H1 (cell line): ENCODE results near the gene MGLL. TPM values are rescaled to one million over a fixed set of nuclear protein-coding genes. Genes with fewer than 3 reads are reported as not detected.
"Not testable (repeated sequence)": the region's sequence is repeated elsewhere in the genome, so short reads cannot be mapped to it uniquely, and the experiment has no call there.

Experiments
- CTCF ChIA-PET: fragments of 300-600 bp; sonication (Branson Sonifier 250); formaldehyde crosslinking; loops from one replicate; lab custom pipeline; 2021; ENCODE audit not compliant: partially characterized antibody; lab: Charles Lee
- POLR2A ChIA-PET: fragments of 300-600 bp; sonication (Branson Sonifier 250); formaldehyde crosslinking; loops from one replicate; lab custom pipeline; 2021; ENCODE audit warnings: inconsistent platforms; ENCODE audit not compliant: partially characterized antibody; lab: Charles Lee
- DNase-seq, 2 experiments: peaks; one replicate each; pipeline versions ENCODE4 v3.0.0 to v3.0.0-alpha.2; 2010 to 2022; ENCODE audit warnings: low spot score in 2 of 2, low read depth in 1 of 2, mixed read lengths in 1 of 2
- FAIRE-seq: peaks from 2 replicates; lab custom pipeline; 2011; peaks lifted over from hg19 to GRCh38; lab: Jason Lieb, UNC
- H2AFZ ChIP-seq: 2 replicates; pipeline ENCODE4 v1.8.1; 2012; ENCODE audit warnings: low read length, inconsistent platforms
- H2AK5ac ChIP-seq: 2 replicates; pipeline ENCODE4 v1.6.1; 2013; ENCODE audit warnings: low read depth, low read length
- H2BK120ac ChIP-seq: replicated peaks from 2 replicates; pipeline ENCODE3; 2013; ENCODE audit warnings: low read depth, low read length, inconsistent platforms
- H2BK12ac ChIP-seq: 2 replicates; pipeline ENCODE4 v1.6.1; 2013; ENCODE audit warnings: low read depth, low read length
- H2BK15ac ChIP-seq: 2 replicates; pipeline ENCODE4 v1.6.1; 2013; ENCODE audit warnings: low read length
- H2BK20ac ChIP-seq: 2 replicates; pipeline ENCODE4 v1.6.1; 2013; ENCODE audit warnings: low read length
- H2BK5ac ChIP-seq: 2 replicates; pipeline ENCODE4 v1.6.1; 2013; ENCODE audit warnings: low read depth, low read length
- H3K14ac ChIP-seq: 2 replicates; pipeline ENCODE4 v1.6.1; 2013; ENCODE audit warnings: inconsistent platforms; ENCODE audit not compliant: insufficient read length
- H3K18ac ChIP-seq: 2 replicates; pipeline ENCODE4 v1.6.1; 2013; ENCODE audit warnings: low read length; ENCODE audit errors: extremely low read depth
- H3K23ac ChIP-seq: 2 replicates; pipeline ENCODE4 v1.6.1; 2013; ENCODE audit warnings: inconsistent platforms; ENCODE audit not compliant: insufficient read length
- H3K23me2 ChIP-seq: 2 replicates; pipeline ENCODE4 v1.6.1; 2013; ENCODE audit warnings: low read depth, low read length
- H3K27ac ChIP-seq: 2 replicates; pipeline ENCODE4 v1.6.1; 2011; ENCODE audit warnings: low read depth, low read length, inconsistent platforms
- H3K27me3 ChIP-seq, 4 experiments: replicated peaks in 1 of 4; 1 replicate in 1 of 4; 2 replicates in 3 of 4; pipeline versions ENCODE4 v1.6.1 to v1.8.1; 2011 to 2013; ENCODE audit warnings: low read length in 3 of 4, mild to moderate bottlenecking in 3 of 4, inconsistent platforms in 2 of 4, mixed read lengths in 2 of 4, moderate library complexity in 1 of 4; ENCODE audit not compliant: control insufficient read depth in 3 of 4, insufficient read depth in 3 of 4; ENCODE audit errors: extremely low read depth in 1 of 4
- H3K36me3 ChIP-seq, 4 experiments: 2 replicates each; pipeline versions ENCODE4 v1.6.1 to v1.8.1; 2011 to 2013; ENCODE audit warnings: mild to moderate bottlenecking in 4 of 4, low read length in 3 of 4, moderate library complexity in 2 of 4, control low read depth in 1 of 4, inconsistent platforms in 1 of 4; ENCODE audit not compliant: insufficient read depth in 4 of 4, control insufficient read depth in 2 of 4
- H3K4ac ChIP-seq: replicated peaks from 2 replicates; pipeline ENCODE3; 2013; ENCODE audit warnings: low read length, low read depth, mixed read lengths, inconsistent platforms; ENCODE audit not compliant: insufficient read length
- H3K4me1 ChIP-seq, 4 experiments: replicated peaks in 1 of 4; 1 replicate in 1 of 4; 2 replicates in 3 of 4; pipeline versions ENCODE4 v1.6.1 to v1.8.1; 2011 to 2013; ENCODE audit warnings: low read length in 3 of 4, inconsistent platforms in 2 of 4, mixed read lengths in 1 of 4; ENCODE audit not compliant: insufficient read depth in 4 of 4, control insufficient read depth in 3 of 4
- H3K4me2 ChIP-seq, 2 experiments: 2 replicates each; pipeline versions ENCODE4 v1.6.1 to v1.8.1; 2011 to 2013; ENCODE audit warnings: low read depth in 2 of 2, low read length in 2 of 2, control low read depth in 1 of 2, inconsistent platforms in 1 of 2, mild to moderate bottlenecking in 1 of 2; ENCODE audit not compliant: insufficient read depth in 1 of 2
- H3K4me3 ChIP-seq, 4 experiments: fragments of 200-600, 300-600 bp in 1 of 4; sonication (generic), shearing (Covaris generic), sonication (Bioruptor Twin) in 1 of 4; 2 replicates each; pipeline versions ENCODE4 v1.5.1 to v1.8.1; 2011 to 2016; ENCODE audit warnings: low read length in 4 of 4, low read depth in 3 of 4, control low read depth in 2 of 4, inconsistent platforms in 2 of 4, mild to moderate bottlenecking in 2 of 4, mixed read lengths in 1 of 4, moderate library complexity in 1 of 4; ENCODE audit not compliant: insufficient read depth in 2 of 4; ENCODE audit errors: extremely low read depth in 1 of 4
- H3K56ac ChIP-seq: replicated peaks from 2 replicates; pipeline ENCODE3; 2013; ENCODE audit warnings: low read depth, mild to moderate bottlenecking, mixed read lengths, low read length, inconsistent platforms; ENCODE audit not compliant: insufficient read length
- H3K79me1 ChIP-seq: 2 replicates; pipeline ENCODE4 v1.6.1; 2013; ENCODE audit warnings: low read depth, low read length, control low read depth
- H3K79me2 ChIP-seq, 2 experiments: 2 replicates each; pipeline versions ENCODE4 v1.6.1 to v1.8.1; 2012 to 2013; ENCODE audit warnings: low read length in 2 of 2, mild to moderate bottlenecking in 2 of 2, inconsistent platforms in 1 of 2; ENCODE audit not compliant: insufficient read depth in 2 of 2, control insufficient read depth in 1 of 2
- H3K9ac ChIP-seq, 4 experiments: replicated peaks in 1 of 4; 1 replicate in 1 of 4; 2 replicates in 3 of 4; pipeline versions ENCODE4 v1.6.1 to v1.8.1; 2011 to 2013; ENCODE audit warnings: low read depth in 3 of 4, low read length in 3 of 4, control low read depth in 2 of 4, mild to moderate bottlenecking in 2 of 4, moderate library complexity in 2 of 4, inconsistent platforms in 1 of 4; ENCODE audit errors: extremely low read depth in 1 of 4
- H3K9me3 ChIP-seq, 2 experiments: 2 replicates each; pipeline versions ENCODE4 v1.6.1 to v1.8.1; 2012 to 2013; ENCODE audit warnings: mild to moderate bottlenecking in 2 of 2, moderate library complexity in 2 of 2, control low read depth in 1 of 2, inconsistent platforms in 1 of 2, low read depth in 1 of 2, low read length in 1 of 2, mixed read lengths in 1 of 2; ENCODE audit not compliant: insufficient read depth in 2 of 2
- H4K20me1 ChIP-seq, 2 experiments: replicated peaks in 1 of 2; 2 replicates each; pipeline versions ENCODE3 to v1.8.1; 2011 to 2013; ENCODE audit warnings: inconsistent platforms in 2 of 2, low read length in 2 of 2, mild to moderate bottlenecking in 1 of 2; ENCODE audit not compliant: insufficient read depth in 2 of 2, control insufficient read depth in 1 of 2
- H4K5ac ChIP-seq: 2 replicates; pipeline ENCODE4 v1.6.1; 2013; ENCODE audit warnings: low read length, low read depth, mixed read lengths, inconsistent platforms; ENCODE audit not compliant: insufficient read length
- H4K8ac ChIP-seq: 2 replicates; pipeline ENCODE4 v1.8.0; 2013; ENCODE audit warnings: mild to moderate bottlenecking, moderate library complexity, low read length, inconsistent platforms; ENCODE audit not compliant: insufficient read depth; ENCODE audit errors: extremely low read depth
- H4K91ac ChIP-seq: replicated peaks from 2 replicates; pipeline ENCODE3; 2013; ENCODE audit warnings: low read length, mixed read lengths, inconsistent platforms; ENCODE audit not compliant: insufficient read length
- BACH1 ChIP-seq: IDR thresholded peaks from 2 replicates; pipeline ENCODE4 v1.6.1; 2012; ENCODE audit warnings: low read length, improper control_type of control experiment
- CREB1 ChIP-seq: IDR thresholded peaks from 2 replicates; pipeline ENCODE4 v1.6.1; 2012; ENCODE audit warnings: inconsistent platforms
- FOSL1 ChIP-seq: IDR thresholded peaks from 2 replicates; pipeline ENCODE4 v1.6.1; 2011; ENCODE audit warnings: mild to moderate bottlenecking, low read depth, low read length, moderate library complexity; ENCODE audit not compliant: insufficient read depth
- HDAC6 ChIP-seq: IDR thresholded peaks from one replicate; pipeline ENCODE4 v1.7.1; 2012; ENCODE audit warnings: low read depth, mild to moderate bottlenecking, inconsistent platforms, low read length, moderate library complexity
- JUN ChIP-seq: IDR thresholded peaks from 2 replicates; pipeline ENCODE4 v1.6.1; 2011; ENCODE audit warnings: low read depth, mild to moderate bottlenecking, improper control_type of control experiment, low read length
- KDM1A ChIP-seq: fragments of 200-600, 300-600 bp; sonication (generic); IDR thresholded peaks from 2 replicates; pipeline ENCODE4 v1.7.1; 2016; ENCODE audit warnings: mild to moderate bottlenecking, low read length, borderline replicate concordance
- PHF8 ChIP-seq: fragments of 200-600 bp; sonication (generic); conservative IDR thresholded peaks from 2 replicates; pipeline ENCODE4 v1.7.1; 2012; ENCODE audit warnings: low read depth, mild to moderate bottlenecking, inconsistent platforms, low read length, moderate library complexity
- WGBS, 2 experiments: shearing (Covaris generic) in 1 of 2; methylation state at CpG; one replicate each; pipeline versions ENCODE4 v1.1.6 to v1.1.7; 2013 to 2015; ENCODE audit warnings: low lambda C conversion rate in 2 of 2, mixed read lengths in 2 of 2, inconsistent platforms in 1 of 2, low coverage in 1 of 2, missing lambda C conversion rate in 1 of 2; ENCODE audit not compliant: insufficient replicate concordance in 2 of 2, insufficient coverage in 1 of 2, insufficient read length in 1 of 2; ENCODE audit errors: extremely low coverage in 1 of 2, missing lambda C conversion rate in 1 of 2; 5-methylcytosine and 5-hydroxymethylcytosine counted together
- polyA plus RNA-seq, 7 experiments: library from polyadenylated mRNA; depleted of rRNA in 3 of 7; stranded (reverse) in 5 of 7; unstranded in 2 of 7; fragments of >200 nt in 5 of 7; fragments of 200-250 nt in 2 of 7; gene quantifications; 1 replicate in 5 of 7; 2 replicates in 1 of 7; 4 replicates in 1 of 7; pipeline versions ENCODE4 v1.2.1 to v1.2.3, GENCODE V29; 2011 to 2013; ENCODE audit warnings: missing spikeins in 2 of 7, mixed read lengths in 2 of 7
- total RNA-seq: library from RNA; stranded (reverse); fragmentation: NEBNext Ultra II Directional; extraction: Animal tissue kit (Norgen Biotek cat#: 25700); gene quantifications from 2 replicates; pipeline ENCODE4 v1.2.1, GENCODE V29; 2021

Gene MGLL
- total and polyA plus RNA-seq, 2 of the 8 experiments (the other 6 are each of a cell fraction or from before 2014, with no cell fraction given), result 0.05 to 0.34 TPM

- TF ChIP-seq JUN (no peak), BACH1 (no peak), KDM1A (no peak), HDAC6 (no peak), CREB1 (no peak), PHF8 (no peak), FOSL1 (no peak)
Observed at GRCh38 chr3:127655641-127656040, 166.7 kb downstream of the MGLL start (continued).

DNA sequence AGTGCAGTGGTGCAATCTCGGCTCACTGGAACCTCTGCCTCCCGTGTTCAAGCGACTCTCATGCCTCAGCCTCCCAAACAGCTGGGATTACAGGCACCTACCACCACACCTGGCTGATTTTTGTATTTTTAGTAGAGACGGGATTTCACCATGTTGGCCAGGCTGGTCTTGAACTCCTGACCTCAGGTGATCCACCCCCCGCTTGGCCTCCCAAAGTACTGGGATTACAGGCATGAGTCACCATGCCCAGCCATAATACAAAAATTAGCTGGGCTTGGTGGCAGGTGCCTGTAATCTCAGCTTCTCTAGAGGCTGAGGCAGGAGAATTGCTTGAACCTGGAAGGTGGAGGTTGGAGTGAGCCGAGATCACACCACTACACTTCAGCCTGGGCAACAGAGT, 167.3 kb downstream of the MGLL start:
- H4K91ac ChIP-seq, H3K4me2 ChIP-seq, H3K27me3 ChIP-seq, FAIRE-seq, H2BK120ac ChIP-seq, H3K79me2 ChIP-seq, H3K56ac ChIP-seq, H4K8ac ChIP-seq, H3K9ac ChIP-seq, H2BK15ac ChIP-seq, H3K14ac ChIP-seq, H3K36me3 ChIP-seq, H3K23ac ChIP-seq, H3K23me2 ChIP-seq, H2BK20ac ChIP-seq, H3K4ac ChIP-seq, DNase-seq, H2AFZ ChIP-seq, H3K4me1 ChIP-seq, H3K4me3 ChIP-seq, H3K18ac ChIP-seq, H2BK5ac ChIP-seq, H3K27ac ChIP-seq, H3K9me3 ChIP-seq, H3K79me1 ChIP-seq, H2BK12ac ChIP-seq, H4K20me1 ChIP-seq, H4K5ac ChIP-seq, H2AK5ac ChIP-seq: not testable (repeated sequence)
- ChIA-PET POLR2A (interaction anchor here (1.7 kb wide), 1 partner anchor 56 kb away, joined by 5 read pairs; no protein-coding TSS in a partner anchor), CTCF (interaction anchor here (0.6 to 1.9 kb wide), 4 partner anchors 10 to 179 kb away, joined by 3 to 7 read pairs (median 3); no protein-coding TSS in a partner anchor)
- WGBS, 2 experiments, result 97% methylated on average over 6 of the region's 6 CpGs; no CpG with 5 or more reads in 1 of the 2 experiments
